IMR-90 (cell line): ENCODE results near the gene MTREX. TPM values are rescaled to one million over a fixed set of nuclear protein-coding genes. Genes with fewer than 3 reads are reported as not detected.

Experiments
- ATAC-seq: fragments of 200-7000 bp; cut with Tn5 transposase; 2 replicates; pipeline ENCODE4 v1.9.1; 2020; ENCODE audit warnings: low read depth, mild to moderate bottlenecking, moderate library complexity
- BruUV-seq: library from RNA; stranded (reverse); fragments of 400-500 nt; replicated peaks from 2 replicates; lab custom pipeline; 2021; lab: Mats Ljungman, UMichigan
- CTCF ChIA-PET: fragments of 300-600 bp; formaldehyde crosslinking; extraction: SDS; loops from one replicate; lab custom pipeline; 2021; ENCODE audit warnings: antibody characterized with exemption; lab: Yijun Ruan, JAX
- POLR2A ChIA-PET: fragments of 300-600 bp; sonication (Branson Sonifier 250); formaldehyde crosslinking; loops from one replicate; lab custom pipeline; 2022; ENCODE audit warnings: antibody characterized with exemption; ENCODE audit not compliant: unreplicated experiment; lab: Charles Lee
- DNase-seq: peaks from one replicate; pipeline ENCODE4 v3.0.0; 2013
- H2AFZ ChIP-seq: replicated peaks from 2 replicates; pipeline ENCODE3; 2013; ENCODE audit warnings: low read length, mild to moderate bottlenecking; ENCODE audit not compliant: poor library complexity
- H2AK5ac ChIP-seq: 2 replicates; pipeline ENCODE4 v1.6.1; 2013; ENCODE audit warnings: low read depth, low read length, inconsistent platforms
- H2AK9ac ChIP-seq: replicated peaks from 2 replicates; pipeline ENCODE3; 2013; ENCODE audit warnings: mild to moderate bottlenecking, low read depth, low read length, moderate library complexity; ENCODE audit not compliant: poor library complexity
- H2BK120ac ChIP-seq: 2 replicates; pipeline ENCODE4 v1.6.1; 2013; ENCODE audit warnings: low read depth, low read length, inconsistent platforms
- H2BK15ac ChIP-seq: 3 replicates; pipeline ENCODE4 v1.6.1; 2013; ENCODE audit warnings: low read depth, low read length, inconsistent platforms
- H2BK20ac ChIP-seq: 2 replicates; pipeline ENCODE4 v1.6.1; 2013; ENCODE audit warnings: low read depth, mild to moderate bottlenecking, inconsistent platforms, low read length, moderate library complexity
- H2BK5ac ChIP-seq: 2 replicates; pipeline ENCODE4 v1.6.1; 2013; ENCODE audit warnings: mild to moderate bottlenecking, low read depth, low read length, inconsistent platforms; ENCODE audit not compliant: poor library complexity, severe bottlenecking
- H3K14ac ChIP-seq: replicated peaks from 2 replicates; pipeline ENCODE4 v1.6.1; 2013; ENCODE audit warnings: low read depth, low read length, inconsistent platforms
- H3K18ac ChIP-seq: 2 replicates; pipeline ENCODE4 v1.6.1; 2013; ENCODE audit warnings: low read depth, low read length, control low read depth
- H3K23ac ChIP-seq: 2 replicates; pipeline ENCODE4 v1.6.1; 2013; ENCODE audit warnings: low read depth, low read length, inconsistent platforms
- H3K27ac ChIP-seq: 2 replicates; pipeline ENCODE4 v1.5.1; 2013; ENCODE audit warnings: mild to moderate bottlenecking, control low read depth, low read length; ENCODE audit not compliant: insufficient read depth
- H3K27me3 ChIP-seq: 2 replicates; pipeline ENCODE4 v1.6.1; 2013; ENCODE audit warnings: low read length; ENCODE audit not compliant: control insufficient read depth, insufficient read depth
- H3K36me3 ChIP-seq: 2 replicates; pipeline ENCODE4 v1.6.1; 2013; ENCODE audit warnings: low read length, mixed read lengths; ENCODE audit not compliant: control insufficient read depth, insufficient read depth
- H3K4ac ChIP-seq: 2 replicates; pipeline ENCODE4 v1.6.1; 2013; ENCODE audit warnings: low read depth, low read length, inconsistent platforms
- H3K4me1 ChIP-seq: 2 replicates; pipeline ENCODE4 v1.6.1; 2013; ENCODE audit warnings: low read length, mixed read lengths; ENCODE audit not compliant: control insufficient read depth, insufficient read depth
- H3K4me2 ChIP-seq: 2 replicates; pipeline ENCODE4 v1.6.1; 2013; ENCODE audit warnings: low read depth, mild to moderate bottlenecking, control low read depth, low read length, moderate library complexity
- H3K4me3 ChIP-seq: 2 replicates; pipeline ENCODE4 v1.5.1; 2013; ENCODE audit warnings: low read depth, mild to moderate bottlenecking, control low read depth, low read length, moderate library complexity; ENCODE audit not compliant: insufficient read depth
- H3K56ac ChIP-seq: 2 replicates; pipeline ENCODE4 v1.6.1; 2013; ENCODE audit warnings: low read length, inconsistent platforms; ENCODE audit not compliant: insufficient read depth; ENCODE audit errors: extremely low read depth
- H3K79me1 ChIP-seq, 2 experiments: 2 replicates each; pipeline ENCODE4 v1.6.1; 2013; ENCODE audit warnings: low read length in 2 of 2, inconsistent platforms in 1 of 2, low read depth in 1 of 2
- H3K9ac ChIP-seq: 2 replicates; pipeline ENCODE4 v1.6.1; 2013; ENCODE audit warnings: low read depth, low read length, control low read depth
- H3K9me1 ChIP-seq: 2 replicates; pipeline ENCODE4 v1.6.1; 2013; ENCODE audit warnings: low read length, inconsistent platforms; ENCODE audit not compliant: insufficient read depth
- H3K9me3 ChIP-seq: 2 replicates; pipeline ENCODE4 v1.6.1; 2013; ENCODE audit warnings: low read length; ENCODE audit not compliant: control insufficient read depth, insufficient read depth
- H4K20me1 ChIP-seq: 2 replicates; pipeline ENCODE4 v1.6.1; 2013; ENCODE audit warnings: low read length, inconsistent platforms; ENCODE audit not compliant: insufficient read depth
- H4K5ac ChIP-seq: 2 replicates; pipeline ENCODE4 v1.6.1; 2013; ENCODE audit warnings: mild to moderate bottlenecking, low read depth, low read length, control low read depth
- H4K8ac ChIP-seq, 2 experiments: 2 replicates each; pipeline ENCODE4 v1.6.1; 2013; ENCODE audit warnings: low read depth in 2 of 2, low read length in 2 of 2, control low read depth in 1 of 2, inconsistent platforms in 1 of 2
- H4K91ac ChIP-seq: 2 replicates; pipeline ENCODE4 v1.6.1; 2013; ENCODE audit warnings: low read depth, low read length, inconsistent platforms; ENCODE audit not compliant: insufficient read depth
- BHLHE40 ChIP-seq: fragments of 150-350 bp; IDR thresholded peaks from 2 replicates; pipeline ENCODE4 v1.6.1; 2016; ENCODE audit warnings: mild to moderate bottlenecking, low read depth, low read length
- CEBPB ChIP-seq: IDR thresholded peaks from 2 replicates; pipeline ENCODE4 v1.6.1; 2012; ENCODE audit warnings: low read depth, low read length, improper control_type of control experiment
- CHD1 ChIP-seq: IDR thresholded peaks from 2 replicates; pipeline ENCODE4 v1.6.1; 2012; ENCODE audit warnings: low read depth, low read length, improper control_type of control experiment
- FOS ChIP-seq: fragments of 150-350 bp; IDR thresholded peaks from 2 replicates; pipeline ENCODE4 v1.6.1; 2016; ENCODE audit warnings: low read depth, low read length
- MAFK ChIP-seq: IDR thresholded peaks from 2 replicates; pipeline ENCODE4 v1.6.1; 2012; ENCODE audit warnings: low read depth, low read length, improper control_type of control experiment
- MXI1 ChIP-seq: IDR thresholded peaks from 2 replicates; pipeline ENCODE4 v1.6.1; 2012; ENCODE audit warnings: low read depth, mild to moderate bottlenecking, low read length, moderate library complexity, borderline replicate concordance
- NFE2L2 ChIP-seq: fragments of 150-350 bp; IDR thresholded peaks from 2 replicates; pipeline ENCODE4 v1.6.1; 2016; ENCODE audit warnings: low read depth, mild to moderate bottlenecking, low read length
- RCOR1 ChIP-seq: IDR thresholded peaks from 2 replicates; pipeline ENCODE4 v1.6.1; 2012; ENCODE audit warnings: mild to moderate bottlenecking, low read length, improper control_type of control experiment; ENCODE audit not compliant: insufficient replicate concordance
- SMC3 ChIP-seq: fragments of 150-350 bp; IDR thresholded peaks from 2 replicates; pipeline ENCODE4 v1.6.1; 2016; ENCODE audit warnings: low read depth, mild to moderate bottlenecking, antibody characterized with exemption, low read length, moderate library complexity
- WGBS, 2 experiments: methylation state at CpG; one replicate each; pipeline versions ENCODE4 v1.1.5 to v1.1.7; 2013; ENCODE audit warnings: missing lambda C conversion rate in 2 of 2; ENCODE audit not compliant: insufficient read length in 1 of 2; ENCODE audit errors: extremely low coverage in 2 of 2; 5-methylcytosine and 5-hydroxymethylcytosine counted together
- dilution Hi-C: fragments of 300-500 bp; cut with HindIII; formaldehyde crosslinking; loops from one replicate; pipeline ENCODE4 v1.14.3; 2018; ENCODE audit warnings: low sequenced_read_pairs; ENCODE audit not compliant: unreplicated experiment
- in situ Hi-C: fragments of 300-500 bp; cut with MboI; formaldehyde crosslinking; loops from 3 replicates; pipeline ENCODE4 v1.14.3; 2019; ENCODE audit warnings: low sequenced_read_pairs, inconsistent platforms, mixed read lengths
- intact Hi-C: fragments of 100-400 bp; cut with micrococcal nuclease; formaldehyde crosslinking; loops from 2 replicates; pipeline ENCODE4 v1.10.0; 2022
- polyA plus RNA-seq, 3 experiments: library from polyadenylated mRNA; depleted of rRNA; stranded (reverse); fragments of >200 nt; gene quantifications; 2 replicates each; pipeline ENCODE4 v1.2.3, GENCODE V29; 2012; ENCODE audit warnings: low replicate concordance in 1 of 3
- total RNA-seq: library from RNA; depleted of rRNA; stranded (reverse); fragments of >200 nt; gene quantifications from 2 replicates; pipeline ENCODE4 v1.2.3, GENCODE V29; 2012
- TF ChIP-seq, protein P1 (sequence below): conservative IDR thresholded peaks from 2 replicates; pipeline ENCODE4 v1.5.1; 2012; ENCODE audit warnings: mild to moderate bottlenecking, low read depth, low read length, improper control_type of control experiment
- TF ChIP-seq, protein P2 (sequence below): fragments of 150-350 bp; IDR thresholded peaks from 2 replicates; pipeline ENCODE4 v1.6.1; 2016; ENCODE audit warnings: low read depth, mild to moderate bottlenecking, low read length, moderate library complexity, borderline replicate concordance
- TF ChIP-seq, protein P3 (sequence below): fragments of 150-350 bp; IDR thresholded peaks from 2 replicates; pipeline ENCODE4 v1.6.1; 2017; ENCODE audit warnings: mild to moderate bottlenecking, antibody characterized with exemption, low read length, low read depth

MTREX gene
- total and polyA plus RNA-seq, 2 of the 4 experiments (the other 2 are of a cell fraction): 22.1 to 33.2 TPM

DNA sequence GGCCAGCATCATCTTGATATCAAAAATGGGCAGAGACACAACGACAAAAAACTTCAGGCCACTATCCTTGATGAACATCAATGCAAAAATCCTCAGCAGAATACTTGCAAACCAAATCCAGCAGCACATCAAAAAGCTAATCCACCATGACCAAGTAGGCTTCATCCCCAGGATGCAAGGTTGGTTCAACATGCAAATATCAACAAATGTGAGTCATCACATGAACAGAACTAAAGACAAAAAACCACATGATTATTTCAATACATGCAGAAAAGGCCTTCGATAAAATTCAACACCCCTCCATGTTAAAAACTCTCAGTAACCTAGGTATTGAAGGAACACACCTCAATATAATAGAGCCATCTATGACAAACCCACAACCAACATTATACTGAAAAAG, 8.5 kb downstream of the MTREX start:
- Histone ChIP-seq H4K5ac (no peak overlapping the region), H3K79me1 (peaks cover 16 to 60% of the 10 kb centered on the region in 2 experiments), H2AK5ac (no peak overlapping the region), H2BK120ac (no peak overlapping the region), H3K4ac (no peak overlapping the region), H2AK9ac (no peak overlapping the region), H3K9me3 (no peaks in the 10 kb centered on the region; the same call in 1 of the 2 replicates), H2AFZ (no peak overlapping the region), H3K9me1 (no peaks in the 10 kb centered on the region), H3K18ac (no peak overlapping the region), H3K56ac (no peak overlapping the region), H4K91ac (no peak overlapping the region), H2BK5ac (no peak overlapping the region), H3K14ac (no peak overlapping the region), H3K27ac (no peak overlapping the region), H3K23ac (no peak overlapping the region), H4K20me1 (peaks cover 35% of the 10 kb centered on the region), H4K8ac (no peak overlapping the region), H3K4me1 (no peaks in the 10 kb centered on the region), H3K36me3 (no peaks in the 10 kb centered on the region), H2BK20ac (no peak overlapping the region), H3K9ac (no peak overlapping the region), H3K4me3 (no peak overlapping the region), H3K27me3 (no peaks in the 10 kb centered on the region), H2BK15ac (no peak overlapping the region), H3K4me2 (no peak overlapping the region)
- in situ Hi-C loops: no loop called here
- ChIA-PET CTCF (no interaction called here), POLR2A (no interaction called here)
- DNase-seq: no peak
- WGBS, 2 experiments: no CpG with 5 or more reads among the region's 2 CpGs
- dilution Hi-C loops: no loop called here
- TF ChIP-seq, protein P1, sequence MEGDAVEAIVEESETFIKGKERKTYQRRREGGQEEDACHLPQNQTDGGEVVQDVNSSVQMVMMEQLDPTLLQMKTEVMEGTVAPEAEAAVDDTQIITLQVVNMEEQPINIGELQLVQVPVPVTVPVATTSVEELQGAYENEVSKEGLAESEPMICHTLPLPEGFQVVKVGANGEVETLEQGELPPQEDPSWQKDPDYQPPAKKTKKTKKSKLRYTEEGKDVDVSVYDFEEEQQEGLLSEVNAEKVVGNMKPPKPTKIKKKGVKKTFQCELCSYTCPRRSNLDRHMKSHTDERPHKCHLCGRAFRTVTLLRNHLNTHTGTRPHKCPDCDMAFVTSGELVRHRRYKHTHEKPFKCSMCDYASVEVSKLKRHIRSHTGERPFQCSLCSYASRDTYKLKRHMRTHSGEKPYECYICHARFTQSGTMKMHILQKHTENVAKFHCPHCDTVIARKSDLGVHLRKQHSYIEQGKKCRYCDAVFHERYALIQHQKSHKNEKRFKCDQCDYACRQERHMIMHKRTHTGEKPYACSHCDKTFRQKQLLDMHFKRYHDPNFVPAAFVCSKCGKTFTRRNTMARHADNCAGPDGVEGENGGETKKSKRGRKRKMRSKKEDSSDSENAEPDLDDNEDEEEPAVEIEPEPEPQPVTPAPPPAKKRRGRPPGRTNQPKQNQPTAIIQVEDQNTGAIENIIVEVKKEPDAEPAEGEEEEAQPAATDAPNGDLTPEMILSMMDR: no peak
- TF ChIP-seq NFE2L2 (no peak), BHLHE40 (no peak), CEBPB (no peak), RCOR1 (no peak), MXI1 (no peak), CHD1 (no peak), FOS (no peak), MAFK (no peak), SMC3 (no peak)
- TF ChIP-seq, protein P2, sequence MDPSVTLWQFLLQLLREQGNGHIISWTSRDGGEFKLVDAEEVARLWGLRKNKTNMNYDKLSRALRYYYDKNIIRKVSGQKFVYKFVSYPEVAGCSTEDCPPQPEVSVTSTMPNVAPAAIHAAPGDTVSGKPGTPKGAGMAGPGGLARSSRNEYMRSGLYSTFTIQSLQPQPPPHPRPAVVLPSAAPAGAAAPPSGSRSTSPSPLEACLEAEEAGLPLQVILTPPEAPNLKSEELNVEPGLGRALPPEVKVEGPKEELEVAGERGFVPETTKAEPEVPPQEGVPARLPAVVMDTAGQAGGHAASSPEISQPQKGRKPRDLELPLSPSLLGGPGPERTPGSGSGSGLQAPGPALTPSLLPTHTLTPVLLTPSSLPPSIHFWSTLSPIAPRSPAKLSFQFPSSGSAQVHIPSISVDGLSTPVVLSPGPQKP: no peak
- TF ChIP-seq, protein P3, sequence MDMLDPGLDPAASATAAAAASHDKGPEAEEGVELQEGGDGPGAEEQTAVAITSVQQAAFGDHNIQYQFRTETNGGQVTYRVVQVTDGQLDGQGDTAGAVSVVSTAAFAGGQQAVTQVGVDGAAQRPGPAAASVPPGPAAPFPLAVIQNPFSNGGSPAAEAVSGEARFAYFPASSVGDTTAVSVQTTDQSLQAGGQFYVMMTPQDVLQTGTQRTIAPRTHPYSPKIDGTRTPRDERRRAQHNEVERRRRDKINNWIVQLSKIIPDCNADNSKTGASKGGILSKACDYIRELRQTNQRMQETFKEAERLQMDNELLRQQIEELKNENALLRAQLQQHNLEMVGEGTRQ: no peak
- no TSS peak for BruUV-seq
- no peak for ATAC-seq
- intact Hi-C loops: no loop called here
